ENCODE results near the gene TSPAN4.

TSPAN4 gene

GRCh38 chr11:821512-822371 lies 20.9 kb upstream of the TSPAN4 start:
- Histone ChIP-seq H3K36me3 (peaks cover 39% of the 10 kb centered on the region), H3K9me3 (ENCODE audit: severe bottlenecking) (no peaks in the 10 kb centered on the region), H3K27ac (no peak overlapping the region), H3K4me3 (ENCODE audit: low read depth, low read length) (no peak overlapping the region), H3K27me3 (ENCODE audit: insufficient read depth, low read depth, severe bottlenecking) (no peaks in the 10 kb centered on the region)
- TF ChIP-seq CTCF (IDR thresholded peaks at IDR 0.05; ENCODE audit: low read depth, low read length) = no peak
- DNase-seq = no peak

GRCh38 chr11:823441-824291 lies 19.0 kb upstream of the TSPAN4 start:
- no peaks in the 10 kb centered on the region for H3K27me3 ChIP-seq (ENCODE audit: insufficient read depth, low read depth, severe bottlenecking)

GRCh38 chr11:824292-824880 lies 18.3 kb upstream of the TSPAN4 start:
- H3K9me3 ChIP-seq (ENCODE audit: severe bottlenecking) = no peaks in the 10 kb centered on the region
- H3K27ac ChIP-seq = peak overlapping the region; percentile 64
- H3K36me3 ChIP-seq = peaks cover 39% of the 10 kb centered on the region
- no peak for TF ChIP-seq CTCF (IDR thresholded peaks at IDR 0.05; ENCODE audit: low read depth, low read length)
- DNase-seq = peak; percentile 61
- no peak overlapping the region for H3K4me3 ChIP-seq (ENCODE audit: low read depth, low read length)
- H3K27me3 ChIP-seq (ENCODE audit: insufficient read depth, low read depth, severe bottlenecking) = no peaks in the 10 kb centered on the region

More at GRCh38 chr11:823441-824291, 19.0 kb upstream of the TSPAN4 start:
- Histone ChIP-seq H3K4me3 (ENCODE audit: low read depth, low read length) (no peak overlapping the region), H3K9me3 (ENCODE audit: severe bottlenecking) (no peaks in the 10 kb centered on the region), H3K27ac (peak overlapping the region; percentile 64), H3K36me3 (peaks cover 39% of the 10 kb centered on the region)
- no peak for DNase-seq
- no peak for TF ChIP-seq CTCF (IDR thresholded peaks at IDR 0.05; ENCODE audit: low read depth, low read length)

GRCh38 chr11:824942-825341 lies 17.7 kb upstream of the TSPAN4 start:
- DNase-seq = no peak
- H3K9me3 ChIP-seq (ENCODE audit: severe bottlenecking) = no peaks in the 10 kb centered on the region
- TF ChIP-seq CTCF (IDR thresholded peaks at IDR 0.05; ENCODE audit: low read depth, low read length) = no peak
- H3K27me3 ChIP-seq (ENCODE audit: insufficient read depth, low read depth, severe bottlenecking) = no peaks in the 10 kb centered on the region
- H3K27ac ChIP-seq = peak overlapping the region; percentile 64
- H3K36me3 ChIP-seq = peaks cover 39% of the 10 kb centered on the region
- H3K4me3 ChIP-seq (ENCODE audit: low read depth, low read length) = no peak overlapping the region

- Histone ChIP-seq H3K9me3 (ENCODE audit: severe bottlenecking) (no peaks in the 10 kb centered on the region), H3K4me3 (ENCODE audit: low read depth, low read length) (no peak overlapping the region), H3K36me3 (peaks cover 39% of the 10 kb centered on the region), H3K27me3 (ENCODE audit: insufficient read depth, low read depth, severe bottlenecking) (no peaks in the 10 kb centered on the region), H3K27ac (peak overlapping the region; percentile 64)
- TF ChIP-seq CTCF (IDR thresholded peaks at IDR 0.05; ENCODE audit: low read depth, low read length) = no peak
- no peak for DNase-seq
Measured at GRCh38 chr11:825366-826226, 17.1 kb upstream of the TSPAN4 start.

All from WERI-Rb-1 (cell line).